CD4-positive, alpha-beta memory T cell (primary cell): ENCODE data around the gene NOP10. TPM values are rescaled to one million over a fixed set of nuclear protein-coding genes. Genes with fewer than 3 reads are reported as not detected.

Experiments
- CTCF ChIA-PET: fragments of 350-600 bp; sonication (Branson Sonifier 250); formaldehyde crosslinking; loops from one replicate; lab custom pipeline; 2021; ENCODE audit warnings: inconsistent platforms; ENCODE audit not compliant: partially characterized antibody; lab: Charles Lee
- POLR2A ChIA-PET: fragments of 350-600 bp; sonication (Branson Sonifier 250); formaldehyde crosslinking; loops from one replicate; lab custom pipeline; 2021; ENCODE audit not compliant: partially characterized antibody; lab: Charles Lee
- DNase-seq, 5 donors: peaks; one replicate each; pipeline versions ENCODE4 v3.0.0 to v3.0.0-alpha.2; 2020 to 2022; ENCODE audit warnings: mixed read lengths in 1 of 5
- H3K27ac ChIP-seq: one replicate; pipeline ENCODE4 v1.7.0; 2013; ENCODE audit warnings: low read depth, low read length
- H3K27me3 ChIP-seq: 2 replicates; pipeline ENCODE4 v1.7.0; 2013; ENCODE audit warnings: mild to moderate bottlenecking, low read length, moderate library complexity; ENCODE audit not compliant: insufficient read depth
- H3K36me3 ChIP-seq: 2 replicates; pipeline ENCODE4 v1.7.0; 2013; ENCODE audit warnings: mild to moderate bottlenecking, low read length, moderate library complexity; ENCODE audit not compliant: insufficient read depth
- H3K4me1 ChIP-seq: 2 replicates; pipeline ENCODE4 v1.7.0; 2013; ENCODE audit warnings: mild to moderate bottlenecking, low read length, moderate library complexity; ENCODE audit not compliant: insufficient read depth
- H3K4me3 ChIP-seq, 2 donors: one replicate each; pipeline ENCODE4 v1.7.0; 2013; ENCODE audit warnings: low read length in 2 of 2, mild to moderate bottlenecking in 1 of 2
- H3K9me3 ChIP-seq, 2 donors: one replicate each; pipeline ENCODE4 v1.7.0; 2013; ENCODE audit warnings: low read length in 2 of 2, control low read depth in 1 of 2; ENCODE audit not compliant: control insufficient read depth in 1 of 2
- H3K27ac Mint-ChIP-seq, 7 donors: one replicate each; pipeline ENCODE4 v1.8.0; 2020 to 2021; ENCODE audit warnings: mixed read lengths in 7 of 7, mild to moderate bottlenecking in 6 of 7, inconsistent platforms in 3 of 7, moderate library complexity in 3 of 7
- H3K27me3 Mint-ChIP-seq, 2 donors: one replicate each; pipeline ENCODE4 v1.8.0; 2020 to 2021; ENCODE audit warnings: mixed read lengths in 2 of 2
- H3K36me3 Mint-ChIP-seq, 2 donors: one replicate each; pipeline ENCODE4 v1.8.0; 2020 to 2021; ENCODE audit warnings: mixed read lengths in 2 of 2, inconsistent platforms in 1 of 2, mild to moderate bottlenecking in 1 of 2
- H3K4me1 Mint-ChIP-seq, 4 donors: one replicate each; pipeline ENCODE4 v1.8.0; 2020 to 2021; ENCODE audit warnings: mixed read lengths in 4 of 4, mild to moderate bottlenecking in 1 of 4
- H3K4me3 Mint-ChIP-seq, 8 donors: one replicate each; pipeline ENCODE4 v1.8.0; 2020 to 2021; ENCODE audit warnings: mixed read lengths in 8 of 8, mild to moderate bottlenecking in 7 of 8, moderate library complexity in 6 of 8, inconsistent platforms in 3 of 8
- H3K9me3 Mint-ChIP-seq, 8 donors: one replicate each; pipeline ENCODE4 v1.8.0; 2020 to 2021; ENCODE audit warnings: mixed read lengths in 8 of 8, mild to moderate bottlenecking in 5 of 8, inconsistent platforms in 3 of 8, moderate library complexity in 1 of 8
- intact Hi-C: fragments of 100-400 bp; cut with micrococcal nuclease; formaldehyde crosslinking; loops from one replicate; pipeline ENCODE4 v1.15.1; 2023
- polyA plus RNA-seq, 2 donors: library from polyadenylated mRNA; unstranded; fragments of 300-500 nt; fragmentation: Illumina TruSeq; gene quantifications; one replicate each; pipeline ENCODE4 v1.2.3, GENCODE V29; 2021
- total RNA-seq, 2 experiments: library from RNA; stranded (reverse); gene quantifications; one replicate each; pipeline ENCODE4 v1.2.3, GENCODE V29; 2021

NOP10 gene
- total and polyA plus RNA-seq, 4 experiments from 2014 or later, result 73.5 to 318 (median 188) TPM

- ChIA-PET CTCF (interaction anchor here (3.6 to 4.8 kb wide), 3 partner anchors 10 to 97 kb away, joined by 17 to 28 read pairs (median 27); partner anchors contain the start of gene LPCAT4), POLR2A (interaction anchor here (0.6 to 10.0 kb wide), 24 partner anchors 10 to 299 kb away, joined by 3 to 144 read pairs (median 4); partner anchors contain the start of genes AVEN, EMC4, EMC7 and GOLGA8B)
- Histone ChIP-seq H3K4me3 (peak overlapping the region in 1 of 2 donors; percentile 98), H3K27ac (peak overlapping the region; percentile 76), H3K4me1 (peaks cover 64% of the 10 kb centered on the region), H3K9me3 (no peaks in the 10 kb centered on the region), H3K36me3 (no peaks in the 10 kb centered on the region), H3K27me3 (no peaks in the 10 kb centered on the region)
- Mint-ChIP-seq H3K4me3 (peak overlapping the region in 5 of 8 donors; percentile 79 to 100 (median 81)), H3K9me3 (peaks cover 0 to 2% (median 0%) of the 10 kb centered on the region in 8 donors), H3K36me3 (peaks cover 6 to 26% of the 10 kb centered on the region in 2 donors), H3K4me1 (peaks cover 38 to 66% (median 49%) of the 10 kb centered on the region in 4 donors), H3K27me3 (no peaks in the 10 kb centered on the region), H3K27ac (peak overlapping the region in 2 of 7 donors; percentile 17 to 91)
- intact Hi-C loops, result loop anchor here (1.0 to 10.0 kb wide), 3 partner anchors 36 to 646 kb away; partner anchors contain the start of genes KATNBL1 and ZNF770
- no peak for DNase-seq
These were observed 4.6 kb downstream of the NOP10 start for GRCh38 chr15:34338347-34338746.

GRCh38 chr15:34337557-34338306, 5.2 kb downstream of the NOP10 start, which contains the start of gene SLC12A6:
TSS of gene SLC12A6 (minus strand) at chr15:34337781. CDS start at chr15:34336680, 1,101 bp downstream.
- H3K4me3 ChIP-seq, result peak within 1 kb of the TSS; percentile 62 to 98
- Mint-ChIP-seq H3K27ac (peak within 1 kb of the TSS; percentile 91 to 99 (median 97)), H3K4me3 (peak within 1 kb of the TSS; percentile 94 to 100 (median 100)), H3K9me3 (peaks cover 0 to 2% (median 0%) of the 10 kb centered on the region in 8 donors), H3K36me3 (peaks cover 6 to 26% of the 10 kb centered on the region in 2 donors), H3K27me3 (no peaks in the 10 kb centered on the region), H3K4me1 (peaks cover 38 to 71% (median 49%) of the 10 kb centered on the region in 4 donors)
- H3K9me3 ChIP-seq, result no peaks in the 10 kb centered on the region
- POLR2A ChIA-PET, result interaction anchor here (0.6 to 10.0 kb wide), 24 partner anchors 9 to 299 kb away, joined by 3 to 144 read pairs (median 4); partner anchors contain the start of genes AVEN, EMC4, EMC7 and GOLGA8B
- peaks cover 70% of the 10 kb centered on the region for H3K4me1 ChIP-seq
- no peaks in the 10 kb centered on the region for H3K27me3 ChIP-seq
- H3K27ac ChIP-seq, result peak within 1 kb of the TSS; percentile 76
- DNase-seq, result peak; percentile 92 to 94 (median 92)
- CTCF ChIA-PET, result interaction anchor here (3.6 to 4.8 kb wide), 3 partner anchors 9 to 96 kb away, joined by 17 to 28 read pairs (median 27); partner anchors contain the start of gene LPCAT4
- intact Hi-C loops, result loop anchor here (1.0 to 10.0 kb wide), 6 partner anchors 19 to 647 kb away; partner anchors contain the start of genes KATNBL1, LPCAT4 and ZNF770
- no peaks in the 10 kb centered on the region for H3K36me3 ChIP-seq

- H3K27ac ChIP-seq, result peak overlapping the region; percentile 76
- H3K36me3 ChIP-seq, result no peaks in the 10 kb centered on the region
- intact Hi-C loops, result loop anchor here (1.0 to 10.0 kb wide), 5 partner anchors 19 to 648 kb away; partner anchors contain the start of genes LPCAT4 and ZNF770
- H3K36me3 Mint-ChIP-seq, result peaks cover 6 to 26% of the 10 kb centered on the region in 2 donors
- H3K4me1 ChIP-seq, result peaks cover 75% of the 10 kb centered on the region
- H3K9me3 ChIP-seq, result no peaks in the 10 kb centered on the region
- H3K27ac Mint-ChIP-seq, result peak overlapping the region; percentile 91 to 99 (median 97)
- CTCF ChIA-PET, result interaction anchor here (1.7 to 4.8 kb wide), 4 partner anchors 8 to 127 kb away, joined by 4 to 28 read pairs (median 22); partner anchors contain the start of genes KATNBL1 and LPCAT4
- H3K27me3 ChIP-seq, result no peaks in the 10 kb centered on the region
- H3K27me3 Mint-ChIP-seq, result no peaks in the 10 kb centered on the region
- POLR2A ChIA-PET, result interaction anchor here (0.6 to 10.0 kb wide), 18 partner anchors 9 to 651 kb away, joined by 3 to 144 read pairs (median 8); partner anchors contain the start of genes AVEN, EMC4, EMC7 and GOLGA8B
- H3K4me3 ChIP-seq, result peak overlapping the region; percentile 62 to 98
- peak; percentile 23 to 53 (median 32) for DNase-seq
- H3K4me3 Mint-ChIP-seq, result peak overlapping the region; percentile 94 to 100 (median 100)
- peaks cover 0 to 2% (median 0%) of the 10 kb centered on the region in 8 donors for H3K9me3 Mint-ChIP-seq
- peaks cover 41 to 75% (median 52%) of the 10 kb centered on the region in 4 donors for H3K4me1 Mint-ChIP-seq
These were observed 5.9 kb downstream of the NOP10 start for GRCh38 chr15:34336991-34337556.

GRCh38 chr15:34336231-34336990, 6.5 kb downstream of the NOP10 start:
- Histone ChIP-seq H3K27me3 (no peaks in the 10 kb centered on the region), H3K36me3 (no peaks in the 10 kb centered on the region), H3K27ac (peak overlapping the region; percentile 76), H3K4me1 (peaks cover 75% of the 10 kb centered on the region), H3K9me3 (no peaks in the 10 kb centered on the region), H3K4me3 (peak overlapping the region; percentile 62 to 98)
- H3K4me1 Mint-ChIP-seq, result peaks cover 41 to 75% (median 52%) of the 10 kb centered on the region in 4 donors
- ChIA-PET POLR2A (interaction anchor here (0.5 to 10.0 kb wide), 14 partner anchors 8 to 651 kb away, joined by 4 to 144 read pairs (median 20); partner anchors contain the start of genes AVEN, EMC4, EMC7 and GOLGA8B), CTCF (interaction anchor here (1.3 to 4.8 kb wide), 5 partner anchors 8 to 127 kb away, joined by 4 to 28 read pairs (median 17); partner anchors contain the start of genes KATNBL1 and LPCAT4)
- peaks cover 4 to 21% of the 10 kb centered on the region in 2 donors for H3K36me3 Mint-ChIP-seq
- H3K27me3 Mint-ChIP-seq, result no peaks in the 10 kb centered on the region
- H3K4me3 Mint-ChIP-seq, result peak overlapping the region; percentile 94 to 100 (median 100)
- H3K27ac Mint-ChIP-seq, result peak overlapping the region; percentile 91 to 99 (median 97)
- no peak for DNase-seq
- peaks cover 0 to 2% (median 0%) of the 10 kb centered on the region in 8 donors for H3K9me3 Mint-ChIP-seq
- intact Hi-C loops, result loop anchor here (5.0 to 10.0 kb wide), 2 partner anchors 34 to 648 kb away; partner anchors contain the start of gene ZNF770

- H3K9me3 ChIP-seq, result no peaks in the 10 kb centered on the region
- ChIA-PET POLR2A (interaction anchor here (0.5 to 10.0 kb wide), 8 partner anchors 7 to 652 kb away, joined by 4 to 144 read pairs (median 23); partner anchors contain the start of genes EMC4, KATNBL1, LPCAT4 and ZNF770), CTCF (interaction anchor here (1.3 to 4.8 kb wide), 5 partner anchors 7 to 126 kb away, joined by 4 to 27 read pairs (median 5); partner anchors contain the start of genes KATNBL1 and LPCAT4)
- peak overlapping the region; percentile 94 to 100 (median 100) for H3K4me3 Mint-ChIP-seq
- DNase-seq, result peak in 1 of 5 donors; percentile 12
- H3K4me1 Mint-ChIP-seq, result peaks cover 41 to 75% (median 52%) of the 10 kb centered on the region in 4 donors
- H3K27me3 ChIP-seq, result no peaks in the 10 kb centered on the region
- peak overlapping the region; percentile 76 for H3K27ac ChIP-seq
- H3K4me1 ChIP-seq, result peaks cover 73% of the 10 kb centered on the region
- H3K36me3 Mint-ChIP-seq, result peaks cover 0 to 16% of the 10 kb centered on the region in 2 donors
- H3K27me3 Mint-ChIP-seq, result no peaks in the 10 kb centered on the region
- intact Hi-C loops, result loop anchor here (1.0 to 10.0 kb wide), 3 partner anchors 33 to 649 kb away; partner anchors contain the start of genes EMC7 and ZNF770
- peak overlapping the region; percentile 3 to 98 for H3K4me3 ChIP-seq
- H3K27ac Mint-ChIP-seq, result peak overlapping the region; percentile 91 to 99 (median 97)
- peaks cover 0 to 2% (median 0%) of the 10 kb centered on the region in 8 donors for H3K9me3 Mint-ChIP-seq
- H3K36me3 ChIP-seq, result no peaks in the 10 kb centered on the region
These were observed 7.5 kb downstream of the NOP10 start for GRCh38 chr15:34335176-34336032.
